ENCODE data around the gene GABRG3. TPM values are rescaled to one million over a fixed set of nuclear protein-coding genes. Genes with fewer than 3 reads are reported as not detected.

GABRG3 gene
- total and polyA plus RNA-seq, 2 of the 4 experiments (the other 2 are of a cell fraction), result not detected

DNA sequence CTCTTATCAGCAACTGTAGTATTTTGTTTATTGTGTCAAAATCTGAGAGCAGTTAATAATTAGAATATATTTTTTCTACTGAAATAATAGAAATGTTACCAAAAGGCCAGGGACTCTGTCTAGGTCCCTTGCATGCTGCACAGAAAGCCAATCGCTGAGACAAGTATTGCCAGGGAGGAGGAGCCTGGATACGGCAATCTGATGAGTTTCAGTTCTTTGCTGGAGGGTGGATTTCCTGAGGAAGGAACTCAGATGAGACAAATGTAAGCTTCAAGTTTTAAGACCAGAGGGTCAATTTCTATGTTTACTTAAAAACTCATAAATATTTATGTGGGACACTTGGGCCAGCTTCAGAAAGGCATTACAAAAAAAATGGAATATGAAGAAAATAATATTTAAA lies 252.2 kb downstream of the GABRG3 start:
- no peak overlapping the region for H2AFZ ChIP-seq (replicated peaks; ENCODE audit: low read length, poor library complexity)
- H3K79me1 ChIP-seq (ENCODE audit: low read depth in 1 of 2, low read length in 2 of 2), result no peaks in the 10 kb centered on the region
- H2BK120ac ChIP-seq (ENCODE audit: low read depth, low read length), result no peak overlapping the region
- H4K5ac ChIP-seq (ENCODE audit: low read depth, low read length), result no peak overlapping the region
- H3K4me3 ChIP-seq (ENCODE audit: insufficient read depth, low read depth, low read length), result no peak overlapping the region
- H2BK5ac ChIP-seq (ENCODE audit: low read depth, low read length, poor library complexity, severe bottlenecking), result no peak overlapping the region
- no peak overlapping the region for H2AK5ac ChIP-seq (ENCODE audit: low read depth, low read length)
- H3K27ac ChIP-seq (ENCODE audit: insufficient read depth, low read length), result no peak overlapping the region
- dilution Hi-C loops (cut with HindIII; ENCODE audit: low sequenced_read_pairs, unreplicated experiment) (no loop called here), in situ Hi-C loops (cut with MboI; ENCODE audit: low sequenced_read_pairs) (no loop called here), intact Hi-C loops (cut with micrococcal nuclease) (no loop called here)
- no peak for DNase-seq
- TF ChIP-seq MXI1 (IDR thresholded peaks at IDR 0.05; ENCODE audit: borderline replicate concordance, low read depth, low read length) (no peak), POLR2A (IDR thresholded peaks at IDR 0.05; ENCODE audit: low read depth, low read length) (no peak), FOS (IDR thresholded peaks at IDR 0.05; ENCODE audit: low read depth, low read length) (no peak), BHLHE40 (IDR thresholded peaks at IDR 0.05; ENCODE audit: low read depth, low read length) (no peak), USF2 (IDR thresholded peaks at IDR 0.05; ENCODE audit: low read depth, low read length) (no peak), NFE2L2 (IDR thresholded peaks at IDR 0.05; ENCODE audit: low read depth, low read length) (no peak), MAZ (IDR thresholded peaks at IDR 0.05; ENCODE audit: borderline replicate concordance, low read depth, low read length) (no peak), RFX5 (IDR thresholded peaks at IDR 0.05; ENCODE audit: low read depth, low read length) (no peak), MAFK (IDR thresholded peaks at IDR 0.05; ENCODE audit: low read depth, low read length) (no peak), CHD1 (IDR thresholded peaks at IDR 0.05; ENCODE audit: low read depth, low read length) (no peak), SMC3 (IDR thresholded peaks at IDR 0.05; ENCODE audit: low read depth, low read length) (no peak)
- TF ChIP-seq, protein P1, sequence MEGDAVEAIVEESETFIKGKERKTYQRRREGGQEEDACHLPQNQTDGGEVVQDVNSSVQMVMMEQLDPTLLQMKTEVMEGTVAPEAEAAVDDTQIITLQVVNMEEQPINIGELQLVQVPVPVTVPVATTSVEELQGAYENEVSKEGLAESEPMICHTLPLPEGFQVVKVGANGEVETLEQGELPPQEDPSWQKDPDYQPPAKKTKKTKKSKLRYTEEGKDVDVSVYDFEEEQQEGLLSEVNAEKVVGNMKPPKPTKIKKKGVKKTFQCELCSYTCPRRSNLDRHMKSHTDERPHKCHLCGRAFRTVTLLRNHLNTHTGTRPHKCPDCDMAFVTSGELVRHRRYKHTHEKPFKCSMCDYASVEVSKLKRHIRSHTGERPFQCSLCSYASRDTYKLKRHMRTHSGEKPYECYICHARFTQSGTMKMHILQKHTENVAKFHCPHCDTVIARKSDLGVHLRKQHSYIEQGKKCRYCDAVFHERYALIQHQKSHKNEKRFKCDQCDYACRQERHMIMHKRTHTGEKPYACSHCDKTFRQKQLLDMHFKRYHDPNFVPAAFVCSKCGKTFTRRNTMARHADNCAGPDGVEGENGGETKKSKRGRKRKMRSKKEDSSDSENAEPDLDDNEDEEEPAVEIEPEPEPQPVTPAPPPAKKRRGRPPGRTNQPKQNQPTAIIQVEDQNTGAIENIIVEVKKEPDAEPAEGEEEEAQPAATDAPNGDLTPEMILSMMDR (conservative IDR thresholded peaks at IDR 0.05; ENCODE audit: low read depth, low read length), result no peak
- no peaks in the 10 kb centered on the region for H3K27me3 ChIP-seq (ENCODE audit: control insufficient read depth, insufficient read depth, low read length)
- no peak for ATAC-seq (ENCODE audit: low read depth)
- H2AK9ac ChIP-seq (replicated peaks; ENCODE audit: low read depth, low read length, poor library complexity), result no peak overlapping the region
- POLR2A ChIA-PET (ENCODE audit: unreplicated experiment), result no interaction called here
- H3K56ac ChIP-seq (ENCODE audit: extremely low read depth, insufficient read depth, low read length), result no peak overlapping the region
- H3K9me1 ChIP-seq (ENCODE audit: insufficient read depth, low read length), result no peaks in the 10 kb centered on the region
- 40% methylated on average over 2 of the region's 2 CpGs; no CpG with 5 or more reads in 1 of the 2 experiments for WGBS, 2 experiments (ENCODE audit: extremely low coverage in 2 of 2, insufficient read length in 1 of 2)
- H4K20me1 ChIP-seq (ENCODE audit: insufficient read depth, low read length), result no peaks in the 10 kb centered on the region
- no peak overlapping the region for H2BK15ac ChIP-seq (ENCODE audit: low read depth, low read length)
- H3K9me3 ChIP-seq (ENCODE audit: control insufficient read depth, insufficient read depth, low read length), result peaks cover 40% of the 10 kb centered on the region
- H2BK20ac ChIP-seq (ENCODE audit: low read depth, low read length), result no peak overlapping the region
- H3K23ac ChIP-seq (ENCODE audit: low read depth, low read length), result no peak overlapping the region
- H3K9ac ChIP-seq (ENCODE audit: low read depth, low read length), result no peak overlapping the region
- no peak overlapping the region for H3K4me2 ChIP-seq (ENCODE audit: low read depth, low read length)
- no peaks in the 10 kb centered on the region for H3K4me1 ChIP-seq (ENCODE audit: control insufficient read depth, insufficient read depth, low read length)
- no TSS peak for BruUV-seq (replicated peaks)
- no peak overlapping the region for H4K8ac ChIP-seq (ENCODE audit: low read depth in 2 of 2, low read length in 2 of 2)
- CTCF ChIA-PET, result no interaction called here
- no peaks in the 10 kb centered on the region for H3K36me3 ChIP-seq (ENCODE audit: control insufficient read depth, insufficient read depth, low read length)
- H4K91ac ChIP-seq (ENCODE audit: insufficient read depth, low read depth, low read length), result no peak overlapping the region
- no peak overlapping the region for H3K4ac ChIP-seq (ENCODE audit: low read depth, low read length)
- no peak overlapping the region for H3K14ac ChIP-seq (replicated peaks; ENCODE audit: low read depth, low read length)
- H3K18ac ChIP-seq (ENCODE audit: low read depth, low read length), result no peak overlapping the region

Measured in IMR-90 (cell line).